GM10847 (cell line): ENCODE measurements around the gene MROH9.

Experiments used
- POLR2A ChIP-seq: IDR thresholded peaks from 2 replicates; pipeline ENCODE4 v1.6.1; 2011; ENCODE audit not compliant: insufficient read length; ENCODE audit errors: extremely low read depth

The MROH9 gene

DNA sequence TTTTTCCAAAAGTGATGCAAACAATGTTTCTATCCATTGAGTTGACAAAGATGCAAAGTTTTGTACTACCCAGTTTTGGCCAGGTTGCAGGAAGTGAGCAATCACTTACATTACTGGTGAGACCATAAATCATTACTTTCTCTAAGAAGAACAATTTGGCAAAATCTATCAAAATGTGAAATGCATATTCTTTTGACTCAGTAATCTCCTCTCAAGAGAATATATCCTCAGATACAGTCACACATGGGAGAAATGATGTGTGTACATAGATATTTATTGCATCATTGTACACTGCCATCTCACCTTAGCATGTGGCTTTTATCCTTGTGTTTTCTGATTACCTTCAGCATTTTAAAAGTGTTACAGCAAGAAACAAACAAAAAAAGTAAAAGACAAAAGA, 103.0 kb downstream of the MROH9 start:
- no peak for TF ChIP-seq POLR2A

DNA sequence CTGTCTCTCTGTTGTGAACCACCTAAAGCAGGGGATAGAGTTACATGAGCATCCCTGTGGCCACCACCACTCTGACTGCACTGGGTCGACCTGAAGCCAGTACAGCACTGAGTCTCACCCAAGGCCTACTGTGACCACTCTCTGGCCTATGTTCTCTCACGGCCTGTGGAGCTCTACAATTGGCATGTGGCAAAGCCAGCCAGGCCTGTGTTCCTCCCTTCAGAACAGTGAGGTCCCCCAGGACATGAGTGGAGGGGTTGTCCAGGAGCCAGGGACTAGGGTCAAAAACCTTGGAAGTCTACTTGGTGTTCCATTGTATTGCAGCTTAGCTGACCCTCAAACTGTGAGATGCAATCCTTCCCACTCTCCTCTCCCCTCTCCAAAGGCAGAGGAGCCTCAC, 112.7 kb downstream of the MROH9 start:
- no peak for TF ChIP-seq POLR2A

DNA sequence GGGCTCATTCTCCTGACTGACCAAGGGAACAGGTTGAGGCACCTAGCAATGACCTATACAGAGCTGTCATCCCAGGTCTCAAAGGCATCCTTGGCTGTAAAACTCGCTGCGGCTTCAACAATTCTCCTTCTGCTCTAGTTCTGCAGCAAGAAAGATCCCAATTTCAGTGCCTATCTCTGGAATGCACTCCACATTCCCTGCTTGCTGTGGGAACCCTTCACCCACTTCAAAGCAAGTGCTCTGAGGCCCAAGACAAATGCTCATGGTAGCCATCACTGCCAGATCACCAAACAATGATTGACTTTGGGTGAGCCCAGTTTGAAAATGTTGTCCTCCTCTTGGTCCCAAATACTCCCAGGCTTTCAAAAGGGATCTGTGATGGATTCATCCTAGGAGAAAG, 117.6 kb downstream of the MROH9 start:
- TF ChIP-seq POLR2A: no peak

DNA sequence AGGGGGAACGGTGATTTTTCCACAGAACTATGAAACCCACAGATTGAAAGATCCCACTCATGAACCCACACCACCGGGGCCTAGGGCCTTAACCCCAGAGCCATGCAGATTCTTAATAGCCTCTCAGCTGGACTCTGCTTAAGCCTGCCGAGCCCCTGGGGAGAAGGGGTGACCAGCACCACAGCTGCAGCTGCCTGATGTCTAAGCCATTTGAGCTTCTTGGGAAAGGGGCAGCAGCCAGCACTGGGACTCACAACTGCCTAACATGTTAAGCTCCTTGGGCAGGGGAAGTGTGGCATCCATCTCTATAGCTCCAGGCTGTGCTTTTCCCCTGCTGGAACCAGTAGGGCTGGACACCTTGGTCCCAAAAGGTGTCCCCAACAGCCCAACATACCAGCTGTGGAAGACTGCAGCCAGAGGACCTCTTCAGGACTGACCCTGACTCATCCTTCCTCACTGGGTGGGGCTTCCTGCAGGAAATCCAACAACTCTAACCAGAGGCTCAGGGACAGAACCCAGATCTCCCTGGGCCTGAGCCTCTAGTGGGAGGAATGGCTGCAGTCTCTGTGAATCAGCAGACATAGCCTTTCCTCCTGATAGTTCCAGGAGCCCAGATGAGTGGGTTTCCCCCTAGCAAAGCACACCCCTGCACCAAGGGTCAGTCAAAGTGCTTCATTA, 120.8 kb downstream of the MROH9 start:
- no peak for TF ChIP-seq POLR2A

DNA sequence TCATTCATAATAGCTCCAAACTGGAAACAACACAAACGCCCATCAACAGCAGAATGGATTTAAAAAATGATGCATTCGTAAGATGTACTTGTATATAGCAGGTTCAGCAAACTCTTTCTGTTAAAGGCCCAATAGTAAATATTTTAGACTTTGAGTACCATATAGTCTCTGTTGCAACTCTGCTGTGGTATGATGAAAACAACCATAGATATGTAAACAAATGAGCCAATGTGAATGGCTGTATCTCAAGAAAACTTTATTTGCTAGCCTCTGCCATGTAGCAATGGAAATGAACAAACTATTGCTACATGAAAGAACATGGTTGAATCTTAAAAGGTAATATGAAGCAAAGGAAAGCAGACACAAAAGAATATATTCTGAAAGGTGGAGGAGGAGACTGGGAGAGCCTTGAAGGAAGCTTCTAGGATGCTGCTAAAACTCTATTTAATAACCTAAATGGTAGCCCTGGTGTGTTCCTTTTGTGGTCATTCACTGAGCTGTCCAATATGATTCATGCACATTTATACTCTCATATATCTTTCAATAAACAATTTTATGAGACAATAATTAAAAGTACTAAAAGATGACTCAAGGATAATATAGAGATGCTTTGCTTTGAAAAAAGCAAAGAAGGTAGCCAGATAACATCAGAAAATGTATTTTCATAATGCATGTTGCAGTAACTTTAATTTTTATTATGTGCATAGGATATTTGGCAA, 126.2 kb downstream of the MROH9 start:
- TF ChIP-seq POLR2A: no peak

DNA sequence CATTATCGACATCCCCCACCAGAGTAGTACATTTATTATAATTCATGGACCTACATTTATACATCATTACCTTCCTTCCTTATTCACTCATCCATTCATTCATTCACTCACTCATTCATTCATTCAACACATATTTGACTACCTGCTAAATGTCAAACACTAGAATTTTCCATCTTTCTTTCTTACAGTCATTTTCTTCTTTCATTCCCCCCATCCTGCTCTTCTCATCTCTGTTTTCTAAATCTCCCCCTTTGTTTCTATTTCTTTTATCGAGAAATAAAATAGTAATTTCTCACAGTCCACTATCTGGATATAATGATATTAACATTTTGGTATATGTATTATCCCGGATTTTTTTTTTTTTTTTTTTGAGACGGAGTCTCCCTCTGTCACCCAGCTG, 127.6 kb downstream of the MROH9 start:
- no peak for TF ChIP-seq POLR2A

DNA sequence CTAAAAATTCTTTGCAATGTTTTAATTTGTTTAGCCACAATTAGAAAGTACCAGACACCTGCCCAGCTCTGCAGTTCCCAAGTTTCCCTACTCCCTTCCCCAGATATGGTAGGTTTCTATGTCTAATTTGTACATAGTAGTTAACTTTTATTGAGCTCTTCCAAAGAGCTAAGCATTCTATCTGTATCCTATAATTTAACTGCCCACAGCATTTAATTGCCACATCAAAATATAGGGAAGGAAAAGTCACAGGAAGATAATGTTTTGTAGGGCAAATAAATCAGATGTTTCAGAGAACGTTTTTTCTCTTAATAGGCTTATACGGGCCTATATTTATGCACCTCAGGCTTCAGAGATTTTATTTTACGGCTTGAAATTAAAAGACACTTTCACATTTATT, 139.7 kb downstream of the MROH9 start:
- TF ChIP-seq POLR2A: no peak

DNA sequence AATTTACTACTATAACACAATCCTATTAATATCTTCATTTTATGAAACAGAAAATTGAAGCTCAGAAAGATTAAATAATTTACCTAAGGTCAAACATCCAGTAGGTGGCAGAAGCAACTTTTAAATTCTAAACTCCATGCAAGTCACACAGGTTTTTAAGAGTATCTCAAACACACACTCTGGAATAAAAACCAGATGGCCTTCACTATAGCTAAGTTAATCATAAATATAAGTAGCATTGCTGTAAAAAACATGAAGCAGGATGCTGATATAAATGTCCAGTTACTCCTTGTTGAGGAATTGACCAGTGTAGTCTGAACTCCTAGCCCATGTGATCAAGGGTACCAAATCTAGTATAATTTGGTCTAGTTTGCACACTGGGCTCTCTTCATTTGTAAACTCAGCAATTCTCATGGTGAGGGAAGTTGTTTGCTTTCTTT, 146.0 kb downstream of the MROH9 start:
- TF ChIP-seq POLR2A: no peak

DNA sequence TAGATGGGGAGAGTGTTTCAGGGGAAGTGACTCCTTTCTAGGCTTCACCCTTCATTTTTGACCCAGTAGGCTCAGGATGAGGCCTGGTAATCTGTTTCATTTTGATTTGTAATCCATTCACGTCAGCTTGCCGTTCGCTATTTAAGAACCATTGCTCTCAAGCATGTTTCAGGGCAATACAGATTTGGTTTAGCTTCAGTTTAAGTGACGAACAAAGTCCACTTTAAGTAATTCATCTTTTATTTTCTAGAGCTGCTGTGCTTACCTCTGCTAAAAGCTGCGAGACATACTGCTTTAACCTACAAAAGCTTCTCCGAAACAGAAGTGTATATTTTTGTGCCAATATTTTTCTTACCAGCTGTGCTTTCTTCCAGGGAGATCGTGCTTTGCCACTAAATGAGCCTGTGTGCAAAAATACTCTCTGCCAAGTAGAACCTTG, 146.4 kb downstream of the MROH9 start:
- no peak for TF ChIP-seq POLR2A

DNA sequence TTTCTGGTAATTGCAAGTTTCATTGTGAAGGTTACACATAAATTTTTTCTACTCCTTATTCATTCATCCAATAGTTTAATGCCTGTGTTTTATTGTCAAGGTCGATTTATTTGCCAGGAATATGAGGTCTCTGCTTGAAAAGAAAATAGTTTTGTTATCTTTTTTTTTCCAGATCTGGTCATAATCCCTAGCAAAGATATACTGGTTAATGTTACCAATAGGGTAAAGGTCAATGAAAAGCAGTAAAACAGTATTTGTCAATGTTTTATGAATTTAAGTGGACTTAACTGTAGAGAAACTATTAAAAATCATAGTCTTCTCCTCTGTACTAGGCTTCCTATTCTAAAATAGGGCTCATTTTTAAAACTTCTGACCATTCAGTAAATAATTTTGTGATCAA, 147.3 kb downstream of the MROH9 start:
- TF ChIP-seq POLR2A: no peak

DNA sequence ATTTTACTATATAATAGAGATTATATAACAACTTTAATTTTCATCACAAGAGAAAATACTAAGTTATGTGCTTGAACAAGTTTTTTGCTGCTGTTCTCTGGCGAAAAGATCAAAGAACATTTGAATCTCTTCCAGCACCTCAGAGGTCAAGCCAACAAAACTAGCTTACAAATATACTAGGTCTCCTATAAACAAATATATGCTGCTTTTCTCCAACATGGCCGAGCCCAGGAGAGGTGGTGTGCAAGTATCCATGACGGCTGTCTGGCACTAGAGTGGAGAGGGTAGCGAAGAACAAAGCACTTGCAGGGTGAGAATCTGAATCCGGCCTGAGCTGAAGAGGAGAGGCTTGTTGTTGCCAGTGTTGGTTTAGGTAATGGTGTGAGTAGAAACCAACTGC, 147.9 kb downstream of the MROH9 start:
- no peak for TF ChIP-seq POLR2A

DNA sequence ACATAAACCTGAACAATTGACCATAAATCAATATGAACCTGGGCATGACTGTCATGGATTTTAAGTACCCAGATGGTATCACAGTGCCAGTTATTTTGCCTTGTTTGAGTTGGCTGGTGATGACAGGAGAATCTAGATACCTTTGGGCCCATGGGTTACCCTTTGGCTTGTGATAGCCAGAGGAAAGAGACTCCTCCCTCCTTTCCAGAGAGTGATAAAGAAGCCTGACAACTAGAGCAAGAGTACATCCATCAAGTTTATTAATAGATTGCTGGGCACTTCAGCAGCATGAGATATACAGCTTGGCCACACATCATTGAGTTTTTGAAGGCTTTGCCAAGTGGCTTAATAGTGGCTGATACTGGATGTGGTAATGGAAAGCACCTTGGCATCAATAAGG, 148.8 kb downstream of the MROH9 start:
- no peak for TF ChIP-seq POLR2A

DNA sequence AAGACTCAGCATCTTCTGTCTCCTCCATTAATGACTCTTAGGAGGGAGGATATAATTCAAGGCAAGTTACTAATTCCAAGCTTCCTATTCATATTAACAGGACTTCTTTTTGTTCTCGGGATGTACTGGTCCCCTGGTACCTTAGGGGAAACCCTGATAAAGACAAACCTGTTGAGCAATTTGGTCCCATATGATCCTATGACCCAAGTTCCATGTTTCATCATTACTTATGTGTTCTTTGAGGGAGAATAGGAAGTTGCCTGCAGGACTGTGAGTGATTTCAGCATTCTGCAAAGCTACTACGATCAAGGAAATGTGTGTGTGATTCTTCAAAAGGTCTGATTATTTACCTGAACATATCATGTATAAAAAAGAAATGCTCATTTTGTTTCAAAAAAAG, 149.5 kb downstream of the MROH9 start:
- TF ChIP-seq POLR2A: no peak

DNA sequence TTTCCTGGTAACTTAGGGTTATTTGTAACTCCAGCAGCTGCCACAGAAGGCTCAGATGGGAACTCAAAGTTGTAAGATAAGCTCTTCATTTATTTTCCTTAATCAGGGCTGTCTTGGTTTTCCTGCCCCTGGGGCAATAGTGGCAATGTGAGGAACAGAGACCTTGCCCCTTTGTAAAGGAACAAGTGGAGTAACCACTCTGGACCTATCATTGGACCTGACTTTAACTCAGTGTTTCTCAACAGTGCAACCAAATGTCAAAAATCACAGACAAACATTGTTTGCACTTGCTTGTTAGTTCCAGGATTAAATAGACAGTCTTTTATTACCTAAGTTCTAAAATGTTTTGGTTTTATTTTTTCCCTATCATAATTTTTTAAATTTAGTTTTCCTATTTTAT, 152.6 kb downstream of the MROH9 start:
- no peak for TF ChIP-seq POLR2A

DNA sequence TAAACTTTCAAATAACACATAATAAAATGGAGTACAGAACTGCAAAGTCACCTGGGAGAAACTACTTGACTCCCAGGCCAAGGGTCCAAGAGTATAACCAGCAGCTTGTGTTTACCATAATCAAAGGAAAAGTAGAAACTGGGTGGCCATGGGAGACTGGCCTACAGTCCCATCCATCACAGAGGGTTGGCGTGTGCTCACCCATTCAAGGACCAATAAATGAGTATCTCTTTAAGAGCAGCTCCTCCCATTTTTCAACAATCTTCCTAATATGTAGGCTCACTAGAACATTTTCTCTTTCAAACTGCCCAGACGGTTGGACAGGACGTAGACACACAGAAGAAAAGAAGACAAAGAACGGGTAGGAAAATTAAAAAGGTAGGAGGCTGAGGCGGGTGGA, 155.3 kb downstream of the MROH9 start, which contains the start of gene FMO3:
Gene FMO3, plus strand, starts transcription at position 302 of the 400 bp plus-strand sequence. CDS start 1,754 bp downstream, outside the sequence.
- no peak for TF ChIP-seq POLR2A

DNA sequence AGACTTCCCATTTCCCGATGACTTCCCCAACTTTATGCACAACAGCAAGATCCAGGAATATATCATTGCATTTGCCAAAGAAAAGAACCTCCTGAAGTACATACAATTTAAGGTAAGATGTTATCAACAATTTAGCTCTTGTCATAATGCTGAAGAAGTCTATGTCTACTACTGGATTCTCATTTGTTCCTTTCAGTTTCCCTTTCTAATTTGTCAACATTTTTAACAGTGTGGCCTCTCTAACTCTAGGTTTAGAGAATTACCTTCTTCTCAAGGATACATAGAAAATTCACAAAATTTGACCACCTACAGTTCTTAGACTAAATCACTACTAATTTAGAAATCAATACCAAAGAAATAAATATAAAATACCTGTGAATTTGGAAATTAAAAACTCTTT, 168.5 kb downstream of the MROH9 start:
- TF ChIP-seq POLR2A: no peak

DNA sequence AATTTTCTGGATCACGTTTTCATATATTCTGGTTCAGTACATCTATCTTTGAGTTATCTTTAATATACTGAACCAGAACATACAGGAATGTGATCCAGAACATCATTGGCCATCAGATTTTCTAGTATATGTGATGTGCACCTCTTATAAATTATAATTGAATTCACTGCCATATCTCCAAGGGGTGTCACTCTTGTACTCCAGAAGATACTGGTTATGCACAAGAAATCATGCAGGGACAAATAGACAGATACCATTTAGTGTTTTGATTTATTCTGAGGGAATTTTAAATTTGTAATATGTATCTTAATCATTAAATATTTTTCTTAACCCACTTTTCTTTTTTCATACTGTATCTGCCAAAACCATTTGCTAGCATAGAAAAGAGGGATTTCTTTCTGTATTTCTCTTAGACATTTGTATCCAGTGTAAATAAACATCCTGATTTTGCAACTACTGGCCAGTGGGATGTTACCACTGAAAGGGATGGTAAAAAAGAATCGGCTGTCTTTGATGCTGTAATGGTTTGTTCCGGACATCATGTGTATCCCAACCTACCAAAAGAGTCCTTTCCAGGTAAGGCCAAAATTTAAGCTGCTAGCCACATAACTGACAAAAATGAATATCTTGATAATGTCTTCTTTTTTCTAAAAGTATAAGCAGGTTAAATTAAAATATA, 172.1 kb downstream of the MROH9 start:
- no peak for TF ChIP-seq POLR2A

DNA sequence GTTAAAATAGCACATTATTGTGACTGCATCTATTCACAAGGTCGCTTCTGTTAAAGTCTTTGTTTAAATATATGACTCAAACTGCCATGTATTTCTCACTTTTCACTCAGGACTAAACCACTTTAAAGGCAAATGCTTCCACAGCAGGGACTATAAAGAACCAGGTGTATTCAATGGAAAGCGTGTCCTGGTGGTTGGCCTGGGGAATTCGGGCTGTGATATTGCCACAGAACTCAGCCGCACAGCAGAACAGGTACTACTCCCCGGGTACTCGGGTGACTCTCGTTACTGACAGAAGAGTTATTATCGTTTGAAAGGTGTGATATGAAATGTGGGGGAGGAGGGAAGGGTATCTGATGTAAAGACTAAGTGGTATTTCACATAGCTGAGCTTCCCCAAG, 172.6 kb downstream of the MROH9 start:
- TF ChIP-seq POLR2A: no peak
